Measurements from ENCODE around the gene SPECC1. TPM values are rescaled to one million over a fixed set of nuclear protein-coding genes. Genes with fewer than 3 reads are reported as not detected.

SPECC1 gene
- total RNA-seq, 1 experiment from 2014 or later = 55.3 TPM

DNA sequence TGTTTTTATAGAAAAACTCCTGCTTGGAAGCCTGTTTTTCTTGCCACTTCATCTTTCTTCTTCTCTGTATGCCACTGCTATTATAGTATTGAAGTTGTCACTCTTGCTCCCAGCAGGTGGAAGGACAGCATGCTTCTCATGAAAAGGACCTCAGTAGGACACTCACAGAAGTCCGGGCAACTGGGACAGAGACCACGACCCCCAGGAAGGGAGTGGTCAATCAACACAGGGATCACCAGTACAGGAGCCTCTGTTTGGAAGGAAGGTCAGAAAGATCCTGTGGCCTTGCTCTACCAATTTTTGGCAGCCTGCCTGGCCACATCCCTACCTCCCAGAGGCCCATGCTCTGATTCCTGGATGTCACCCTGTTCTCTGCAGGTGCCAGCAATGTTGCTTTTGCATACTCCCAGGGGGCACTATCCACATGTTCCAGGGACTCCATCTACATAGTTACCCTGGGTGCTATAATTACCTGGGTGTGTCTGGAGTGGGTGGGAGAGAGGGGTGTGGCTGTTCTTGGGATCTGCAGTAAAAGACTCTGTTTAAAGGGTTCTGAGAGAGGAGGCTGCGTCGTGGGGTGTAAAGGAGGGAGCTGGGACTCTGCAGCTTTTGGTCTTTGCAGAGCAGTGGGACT lies 17.8 kb upstream of the SPECC1 start:
- Mint-ChIP-seq H3K36me3 (ENCODE audit: insufficient read depth, unreplicated experiment) (no peaks in the 10 kb centered on the region), H3K4me3 (ENCODE audit: unreplicated experiment) (no peak overlapping the region), H3K4me1 (ENCODE audit: insufficient read depth, unreplicated experiment) (peaks cover 16% of the 10 kb centered on the region), H3K27ac (ENCODE audit: low read depth, unreplicated experiment) (no peak overlapping the region), H3K27me3 (ENCODE audit: insufficient read depth, unreplicated experiment) (no peaks in the 10 kb centered on the region), H3K9me3 (ENCODE audit: unreplicated experiment) (no peaks in the 10 kb centered on the region)
- TF ChIP-seq CTCF (IDR thresholded peaks at IDR 0.05; ENCODE audit: unreplicated experiment) = no peak
- no TSS peak for BruUV-seq (replicated peaks)
- intact Hi-C loops (cut with micrococcal nuclease) = loop anchor here (5.0 kb wide), 1 partner anchor 236 kb away; no protein-coding TSS in a partner anchor
- ChIA-PET POLR2A (no interaction called here), CTCF (interaction anchor here (3.0 to 7.5 kb wide), 4 partner anchors 19 to 129 kb away, joined by 21 to 100 read pairs (median 39); partner anchors contain the start of gene SPECC1)
- DNase-seq (ENCODE audit: unreplicated experiment) = peak; percentile 16

- peaks cover 10% of the 10 kb centered on the region for H3K4me1 Mint-ChIP-seq (ENCODE audit: insufficient read depth, unreplicated experiment)
- POLR2A ChIA-PET = interaction anchor here (0.6 to 2.2 kb wide), 5 partner anchors 15 to 124 kb away, joined by 4 to 8 read pairs (median 4); partner anchors contain the start of gene SPECC1
- intact Hi-C loops (cut with micrococcal nuclease) = loop anchor here (1.0 to 5.0 kb wide), 3 partner anchors 16 to 234 kb away; partner anchors contain the start of gene SPECC1
- no peaks in the 10 kb centered on the region for H3K36me3 Mint-ChIP-seq (ENCODE audit: insufficient read depth, unreplicated experiment)
- BruUV-seq (replicated peaks) = no TSS peak
- H3K9me3 Mint-ChIP-seq (ENCODE audit: unreplicated experiment) = no peaks in the 10 kb centered on the region
- no peak overlapping the region for H3K4me3 Mint-ChIP-seq (ENCODE audit: unreplicated experiment)
- CTCF ChIA-PET = interaction anchor here (0.6 to 7.5 kb wide), 29 partner anchors 8 to 1062 kb away, joined by 3 to 100 read pairs (median 5); partner anchors contain the start of genes AKAP10 and SPECC1
- DNase-seq (ENCODE audit: unreplicated experiment) = peak; percentile 89
- H3K27ac Mint-ChIP-seq (ENCODE audit: low read depth, unreplicated experiment) = peak overlapping the region; percentile 41
- peak; percentile 63 for TF ChIP-seq CTCF (IDR thresholded peaks at IDR 0.05; ENCODE audit: unreplicated experiment)
- peaks cover 10% of the 10 kb centered on the region for H3K27me3 Mint-ChIP-seq (ENCODE audit: insufficient read depth, unreplicated experiment)
Measured at GRCh38 chr17:19992803-19993713, 16.1 kb upstream of the SPECC1 start.

DNA sequence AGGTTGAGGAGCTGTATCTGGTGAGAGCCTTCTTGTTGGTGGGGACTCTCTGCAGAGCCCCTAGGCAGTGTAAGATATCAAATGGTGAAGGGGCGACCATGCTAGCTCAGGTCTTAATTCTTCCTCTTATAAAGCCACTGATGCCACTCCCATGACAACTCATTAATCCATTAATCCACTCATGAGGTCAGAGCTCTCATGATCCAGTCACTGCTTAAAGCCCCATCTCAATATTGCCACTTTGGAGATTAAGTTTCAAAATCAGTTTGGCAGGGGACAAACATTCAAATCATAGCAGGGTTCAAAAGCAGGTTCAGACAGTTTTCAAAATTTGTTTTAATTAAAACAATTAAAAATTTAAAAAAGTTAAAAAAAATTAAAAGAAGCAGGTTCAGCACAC lies 13.1 kb upstream of the SPECC1 start:
- TF ChIP-seq CTCF (IDR thresholded peaks at IDR 0.05; ENCODE audit: unreplicated experiment) = no peak
- Mint-ChIP-seq H3K4me1 (ENCODE audit: insufficient read depth, unreplicated experiment) (peaks cover 10% of the 10 kb centered on the region), H3K9me3 (ENCODE audit: unreplicated experiment) (no peaks in the 10 kb centered on the region), H3K4me3 (ENCODE audit: unreplicated experiment) (no peak overlapping the region), H3K36me3 (ENCODE audit: insufficient read depth, unreplicated experiment) (no peaks in the 10 kb centered on the region), H3K27me3 (ENCODE audit: insufficient read depth, unreplicated experiment) (peaks cover 35% of the 10 kb centered on the region), H3K27ac (ENCODE audit: low read depth, unreplicated experiment) (no peak overlapping the region)
- ChIA-PET CTCF (interaction anchor here (0.7 to 7.5 kb wide), 5 partner anchors 14 to 541 kb away, joined by 3 to 100 read pairs (median 4); partner anchors contain the start of gene SPECC1), POLR2A (interaction anchor here (0.8 to 1.0 kb wide), 2 partner anchors 14 to 118 kb away, joined by 3 read pairs; no protein-coding TSS in a partner anchor)
- no TSS peak for BruUV-seq (replicated peaks)
- no peak for DNase-seq (ENCODE audit: unreplicated experiment)
- intact Hi-C loops (cut with micrococcal nuclease) = no loop called here

DNA sequence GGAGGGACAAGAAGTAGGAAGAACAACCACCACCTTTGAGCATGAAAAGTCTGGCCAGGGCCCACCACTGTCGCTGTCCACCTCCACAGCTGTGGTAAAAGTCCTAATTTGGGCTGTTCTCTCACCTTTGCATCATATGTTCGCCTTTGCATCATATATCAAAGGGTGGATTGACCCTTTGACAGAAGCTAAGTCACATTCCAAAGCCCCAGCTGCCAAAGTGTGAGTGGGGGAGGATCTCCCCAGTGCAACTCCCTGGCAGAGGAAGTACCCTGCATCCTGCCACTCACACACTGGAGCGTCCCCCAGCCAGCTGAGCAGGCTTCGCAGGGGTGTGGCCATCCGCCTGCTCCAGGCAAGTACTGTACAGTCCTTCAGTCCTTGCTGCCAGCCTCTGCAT lies 12.7 kb upstream of the SPECC1 start:
- Mint-ChIP-seq H3K9me3 (ENCODE audit: unreplicated experiment) (no peaks in the 10 kb centered on the region), H3K36me3 (ENCODE audit: insufficient read depth, unreplicated experiment) (no peaks in the 10 kb centered on the region), H3K27ac (ENCODE audit: low read depth, unreplicated experiment) (no peak overlapping the region), H3K27me3 (ENCODE audit: insufficient read depth, unreplicated experiment) (peaks cover 35% of the 10 kb centered on the region), H3K4me3 (ENCODE audit: unreplicated experiment) (no peak overlapping the region), H3K4me1 (ENCODE audit: insufficient read depth, unreplicated experiment) (peaks cover 6% of the 10 kb centered on the region)
- no TSS peak for BruUV-seq (replicated peaks)
- intact Hi-C loops (cut with micrococcal nuclease) = no loop called here
- DNase-seq (ENCODE audit: unreplicated experiment) = peak; percentile 13
- POLR2A ChIA-PET = interaction anchor here (0.8 to 1.0 kb wide), 2 partner anchors 13 to 117 kb away, joined by 3 read pairs; no protein-coding TSS in a partner anchor
- no peak for TF ChIP-seq CTCF (IDR thresholded peaks at IDR 0.05; ENCODE audit: unreplicated experiment)
- CTCF ChIA-PET = interaction anchor here (0.6 to 7.5 kb wide), 5 partner anchors 13 to 541 kb away, joined by 3 to 100 read pairs (median 4); partner anchors contain the start of gene SPECC1
